Activated CD8-positive, alpha-beta T cell treated with anti-CD3 and anti-CD28 coated beads, Interleukin-2, amount 10 ng/mL, durations not matched to agents 7 days and 5 days (primary cell): ENCODE results near the gene MTMR10. TPM values are rescaled to one million over a fixed set of nuclear protein-coding genes. Genes with fewer than 3 reads are reported as not detected.
A peak's percentile ranks its signal among the peaks of the same experiment; 100 is the strongest.

Experiments
- ATAC-seq: fragments of 150-1000 bp; cut with Tn5 transposase; one replicate; pipeline ENCODE4 v1.10.0; 2021; ENCODE audit warnings: moderate library complexity
- CTCF ChIA-PET: fragments of 350-600 bp; sonication (Branson Sonifier 250); formaldehyde crosslinking; loops from one replicate; lab custom pipeline; 2021; ENCODE audit warnings: antibody characterized with exemption; lab: Charles Lee
- POLR2A ChIA-PET: fragments of 350-600 bp; sonication (Branson Sonifier 250); formaldehyde crosslinking; loops from one replicate; lab custom pipeline; 2021; ENCODE audit warnings: antibody characterized with exemption; lab: Charles Lee
- DNase-seq: peaks from one replicate; pipeline ENCODE4 v3.0.0-alpha.2; 2020
- H3K27ac Mint-ChIP-seq: one replicate; pipeline ENCODE4 v1.8.0; 2021; ENCODE audit warnings: mild to moderate bottlenecking, mixed read lengths
- H3K27me3 Mint-ChIP-seq: one replicate; pipeline ENCODE4 v1.8.0; 2021; ENCODE audit warnings: low read depth, mixed read lengths
- H3K36me3 Mint-ChIP-seq: one replicate; pipeline ENCODE4 v1.8.0; 2021; ENCODE audit warnings: low read depth, mixed read lengths
- H3K4me1 Mint-ChIP-seq: one replicate; pipeline ENCODE4 v1.8.0; 2021; ENCODE audit warnings: low read depth, mixed read lengths
- H3K4me3 Mint-ChIP-seq: one replicate; pipeline ENCODE4 v1.8.0; 2021; ENCODE audit warnings: mild to moderate bottlenecking, mixed read lengths
- H3K9me3 Mint-ChIP-seq: one replicate; pipeline ENCODE4 v1.8.0; 2022; ENCODE audit warnings: mixed read lengths; ENCODE audit not compliant: insufficient read depth
- total RNA-seq, 2 experiments: library from RNA; stranded (reverse); gene quantifications; one replicate each; pipeline ENCODE4 v1.2.3, GENCODE V29; 2021

The MTMR10 gene
- total RNA-seq, 2 experiments from 2014 or later: 21.9 to 22.3 TPM

DNA sequence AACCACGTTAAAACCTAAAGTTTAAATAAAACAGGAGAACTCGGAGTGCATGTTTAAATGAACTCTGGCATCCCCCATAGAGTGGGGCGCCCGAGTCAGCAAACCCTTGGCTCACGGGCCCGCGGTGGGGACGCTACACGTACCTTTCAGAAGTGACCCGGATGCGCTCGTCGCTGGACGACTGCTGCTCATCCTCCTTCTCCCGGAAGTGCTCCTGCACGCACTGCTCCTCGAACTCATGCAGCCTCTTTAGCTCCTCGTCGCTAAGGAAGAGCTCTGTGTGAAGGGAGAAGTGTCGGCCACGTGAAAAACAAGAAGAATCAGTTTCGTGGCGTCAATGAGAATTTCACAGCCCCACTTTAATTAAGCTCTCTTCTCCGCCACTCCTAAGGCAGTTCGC, 34.6 kb upstream of the MTMR10 start:
- CTCF ChIA-PET: interaction anchor here (1.4 kb wide), 1 partner anchor 103 kb away, joined by 4 read pairs; no protein-coding TSS in a partner anchor
- Mint-ChIP-seq H3K4me1 (peaks cover 8% of the 10 kb centered on the region), H3K36me3 (no peaks in the 10 kb centered on the region), H3K4me3 (no peak overlapping the region), H3K27me3 (peaks cover 15% of the 10 kb centered on the region), H3K9me3 (no peaks in the 10 kb centered on the region), H3K27ac (no peak overlapping the region)
- POLR2A ChIA-PET: no interaction called here
- ATAC-seq (no peak), DNase-seq (no peak)

GRCh38 chr15:31024979-31025378, 33.6 kb upstream of the MTMR10 start:
- H3K27ac Mint-ChIP-seq: no peak overlapping the region
- H3K27me3 Mint-ChIP-seq: peaks cover 11% of the 10 kb centered on the region
- ATAC-seq (no peak), DNase-seq (no peak)
- H3K4me3 Mint-ChIP-seq: no peak overlapping the region
- CTCF ChIA-PET: interaction anchor here (1.4 kb wide), 1 partner anchor 104 kb away, joined by 4 read pairs; no protein-coding TSS in a partner anchor
- H3K4me1 Mint-ChIP-seq: peaks cover 8% of the 10 kb centered on the region
- POLR2A ChIA-PET: interaction anchor here (1.0 kb wide), 1 partner anchor 34 kb away, joined by 5 read pairs; the partner anchor contains the start of gene MTMR10
- no peaks in the 10 kb centered on the region for H3K36me3 Mint-ChIP-seq
- no peaks in the 10 kb centered on the region for H3K9me3 Mint-ChIP-seq

DNA sequence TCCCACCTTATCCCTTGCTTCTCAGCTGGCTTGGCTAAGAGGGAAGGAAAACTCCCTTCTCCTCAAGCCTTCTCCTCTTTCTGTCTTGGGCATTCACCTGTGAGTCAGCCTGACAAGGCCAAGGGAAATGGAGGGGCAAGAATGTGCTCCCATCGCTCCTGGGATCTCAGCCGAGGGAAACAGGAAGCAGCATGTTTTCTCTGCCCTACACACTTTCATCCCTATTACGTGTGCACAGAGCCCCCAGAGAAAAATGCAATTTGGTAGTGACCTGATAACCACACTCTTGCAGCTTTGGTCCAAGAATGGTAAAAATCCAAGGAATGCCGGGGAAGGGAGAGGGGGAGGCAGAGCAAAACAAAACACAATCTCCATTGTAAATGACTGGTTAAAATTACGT, 32.9 kb upstream of the MTMR10 start:
- CTCF ChIA-PET: interaction anchor here (0.9 kb wide), 1 partner anchor 15 kb away, joined by 3 read pairs; no protein-coding TSS in a partner anchor
- Mint-ChIP-seq H3K4me1 (peaks cover 8% of the 10 kb centered on the region), H3K36me3 (no peaks in the 10 kb centered on the region), H3K4me3 (no peak overlapping the region), H3K27me3 (peaks cover 11% of the 10 kb centered on the region), H3K9me3 (no peaks in the 10 kb centered on the region), H3K27ac (no peak overlapping the region)
- ATAC-seq (no peak), DNase-seq (no peak)
- POLR2A ChIA-PET: interaction anchor here (1.0 kb wide), 1 partner anchor 33 kb away, joined by 5 read pairs; the partner anchor contains the start of gene MTMR10

DNA sequence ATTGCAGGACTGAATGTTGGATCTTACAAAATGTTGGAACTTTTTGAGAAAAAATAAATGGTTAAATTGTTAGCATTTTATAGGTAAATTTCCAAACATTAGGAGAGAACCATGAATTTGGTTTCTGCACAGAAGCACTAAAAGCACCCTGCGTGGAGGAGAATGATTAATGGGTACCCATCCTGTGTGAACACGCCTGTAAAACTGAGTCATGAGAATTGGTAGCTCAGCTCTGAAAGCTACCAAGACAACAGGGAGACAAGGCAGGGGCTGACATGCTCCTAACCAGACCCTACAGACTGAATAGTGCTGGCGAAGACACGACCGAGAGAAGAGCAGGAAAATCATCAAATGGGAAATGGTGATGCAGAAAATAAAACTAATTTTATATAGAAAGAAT, 32.4 kb upstream of the MTMR10 start:
- no peak for ATAC-seq
- Mint-ChIP-seq H3K36me3 (no peaks in the 10 kb centered on the region), H3K27me3 (peaks cover 8% of the 10 kb centered on the region), H3K27ac (no peak overlapping the region), H3K9me3 (no peaks in the 10 kb centered on the region), H3K4me1 (peaks cover 8% of the 10 kb centered on the region), H3K4me3 (no peak overlapping the region)
- ChIA-PET CTCF (interaction anchor here (0.9 kb wide), 1 partner anchor 16 kb away, joined by 3 read pairs; no protein-coding TSS in a partner anchor), POLR2A (no interaction called here)
- no peak for DNase-seq

GRCh38 chr15:31021067-31021665, 29.7 kb upstream of the MTMR10 start:
- ATAC-seq: no peak
- peaks cover 5% of the 10 kb centered on the region for H3K27me3 Mint-ChIP-seq
- H3K4me1 Mint-ChIP-seq: peaks cover 4% of the 10 kb centered on the region
- no peaks in the 10 kb centered on the region for H3K9me3 Mint-ChIP-seq
- H3K4me3 Mint-ChIP-seq: no peak overlapping the region
- no peak for DNase-seq
- ChIA-PET CTCF (no interaction called here), POLR2A (no interaction called here)
- H3K36me3 Mint-ChIP-seq: no peaks in the 10 kb centered on the region
- H3K27ac Mint-ChIP-seq: no peak overlapping the region

GRCh38 chr15:31020542-31020941, 29.1 kb upstream of the MTMR10 start:
- ChIA-PET POLR2A (no interaction called here), CTCF (no interaction called here)
- Mint-ChIP-seq H3K9me3 (no peaks in the 10 kb centered on the region), H3K4me1 (peaks cover 6% of the 10 kb centered on the region), H3K36me3 (no peaks in the 10 kb centered on the region), H3K27me3 (peaks cover 5% of the 10 kb centered on the region), H3K27ac (no peak overlapping the region), H3K4me3 (no peak overlapping the region)
- DNase-seq (no peak), ATAC-seq (no peak)

GRCh38 chr15:31019986-31020385, 28.6 kb upstream of the MTMR10 start:
- Mint-ChIP-seq H3K9me3 (no peaks in the 10 kb centered on the region), H3K4me3 (no peak overlapping the region)
- CTCF ChIA-PET: no interaction called here

DNA sequence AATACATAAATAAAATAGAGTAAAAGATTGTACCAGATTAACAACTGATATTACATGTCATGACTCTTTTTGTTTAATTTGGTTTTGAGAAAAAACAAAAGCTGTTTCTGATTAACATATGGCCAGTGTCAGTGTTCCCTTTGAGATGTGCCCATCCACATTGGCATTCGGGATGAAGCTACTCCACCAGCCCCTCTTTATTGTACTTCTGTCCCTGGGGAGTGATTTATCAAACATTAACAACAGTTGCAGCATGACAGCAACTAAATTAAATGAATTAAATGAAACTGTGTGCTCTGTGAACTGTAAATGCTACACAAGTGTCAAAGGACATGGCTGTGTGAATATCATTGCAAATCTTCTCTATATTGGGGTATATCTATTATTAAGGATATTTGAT, 25.9 kb upstream of the MTMR10 start:
- H3K27ac Mint-ChIP-seq: no peak overlapping the region
- H3K4me3 Mint-ChIP-seq: no peak overlapping the region
- ChIA-PET POLR2A (no interaction called here), CTCF (no interaction called here)
- ATAC-seq (no peak), DNase-seq (no peak)
- H3K9me3 Mint-ChIP-seq: peaks cover 5% of the 10 kb centered on the region
- H3K27me3 Mint-ChIP-seq: peaks cover 2% of the 10 kb centered on the region
- peaks cover 20% of the 10 kb centered on the region for H3K4me1 Mint-ChIP-seq
- H3K36me3 Mint-ChIP-seq: peaks cover 10% of the 10 kb centered on the region

More at GRCh38 chr15:31019986-31020385, 28.6 kb upstream of the MTMR10 start:
- H3K36me3 Mint-ChIP-seq: no peaks in the 10 kb centered on the region
- ATAC-seq (no peak), DNase-seq (no peak)
- H3K27me3 Mint-ChIP-seq: peaks cover 4% of the 10 kb centered on the region
- no peak overlapping the region for H3K27ac Mint-ChIP-seq
- POLR2A ChIA-PET: no interaction called here
- peaks cover 8% of the 10 kb centered on the region for H3K4me1 Mint-ChIP-seq

GRCh38 chr15:31016446-31016915, 25.1 kb upstream of the MTMR10 start:
- H3K9me3 Mint-ChIP-seq: peaks cover 10% of the 10 kb centered on the region
- no peak overlapping the region for H3K4me3 Mint-ChIP-seq
- CTCF ChIA-PET: interaction anchor here (1.5 to 3.0 kb wide), 2 partner anchors 10 to 122 kb away, joined by 3 to 12 read pairs; no protein-coding TSS in a partner anchor
- ATAC-seq (no peak), DNase-seq (no peak)
- peaks cover 2% of the 10 kb centered on the region for H3K27me3 Mint-ChIP-seq
- peaks cover 20% of the 10 kb centered on the region for H3K4me1 Mint-ChIP-seq
- POLR2A ChIA-PET: no interaction called here
- H3K36me3 Mint-ChIP-seq: peaks cover 11% of the 10 kb centered on the region
- no peak overlapping the region for H3K27ac Mint-ChIP-seq

- Mint-ChIP-seq H3K9me3 (peaks cover 10% of the 10 kb centered on the region), H3K27ac (peak overlapping the region; percentile 77), H3K4me3 (no peak overlapping the region), H3K27me3 (peaks cover 2% of the 10 kb centered on the region), H3K36me3 (peaks cover 14% of the 10 kb centered on the region), H3K4me1 (peaks cover 21% of the 10 kb centered on the region)
- DNase-seq (no peak), ATAC-seq (no peak)
- ChIA-PET CTCF (interaction anchor here (1.1 to 3.0 kb wide), 8 partner anchors 8 to 187 kb away, joined by 3 to 12 read pairs (median 4); no protein-coding TSS in a partner anchor), POLR2A (interaction anchor here (1.0 to 1.1 kb wide), 2 partner anchors 15 to 24 kb away, joined by 3 to 10 read pairs; partner anchors contain the start of gene MTMR10)
Measured at GRCh38 chr15:31014608-31014925, 23.1 kb upstream of the MTMR10 start.

- ATAC-seq (peak; percentile 89), DNase-seq (peak; percentile 41)
- ChIA-PET POLR2A (interaction anchor here (1.0 to 1.1 kb wide), 2 partner anchors 22 to 23 kb away, joined by 5 to 10 read pairs; partner anchors contain the start of gene MTMR10), CTCF (interaction anchor here (1.1 to 3.0 kb wide), 9 partner anchors 8 to 187 kb away, joined by 3 to 12 read pairs (median 4); no protein-coding TSS in a partner anchor)
- Mint-ChIP-seq H3K27me3 (peaks cover 2% of the 10 kb centered on the region), H3K4me3 (no peak overlapping the region), H3K36me3 (peaks cover 14% of the 10 kb centered on the region), H3K9me3 (peaks cover 10% of the 10 kb centered on the region), H3K27ac (peak overlapping the region; percentile 77), H3K4me1 (peaks cover 25% of the 10 kb centered on the region)
Measured at GRCh38 chr15:31013863-31014607, 22.6 kb upstream of the MTMR10 start.
